Inflammatory macrophage (primary cell): ENCODE measurements around the gene SPON1.
"Not testable (repeated sequence)": the region's sequence is repeated elsewhere in the genome, so short reads cannot be mapped to it uniquely, and the experiment has no call there.

ENCODE experiments used
- DNase-seq, 2 donors: peaks; one replicate each; pipeline ENCODE4 v3.0.0-alpha.2; 2020 to 2022

SPON1 gene

GRCh38 chr11:14090631-14091030, 128.1 kb downstream of the SPON1 start:
- not testable (repeated sequence) for DNase-seq

GRCh38 chr11:14093065-14093464, 130.5 kb downstream of the SPON1 start:
- no peak for DNase-seq

GRCh38 chr11:14094481-14095037, 132.0 kb downstream of the SPON1 start:
- DNase-seq, result no peak

- no peak for DNase-seq
These were observed 133.4 kb downstream of the SPON1 start for GRCh38 chr11:14095882-14096281.

GRCh38 chr11:14096606-14097005, 134.1 kb downstream of the SPON1 start:
- DNase-seq, result no peak

GRCh38 chr11:14101388-14101787, 138.9 kb downstream of the SPON1 start:
- no peak for DNase-seq

GRCh38 chr11:14102766-14103165, 140.2 kb downstream of the SPON1 start:
- no peak for DNase-seq

GRCh38 chr11:14105446-14105845, 142.9 kb downstream of the SPON1 start:
- DNase-seq, result no peak

- no peak for DNase-seq
These were observed 144.0 kb downstream of the SPON1 start for GRCh38 chr11:14106303-14107049.

- DNase-seq, result no peak
These were observed 144.5 kb downstream of the SPON1 start for GRCh38 chr11:14107050-14107430.

GRCh38 chr11:14109742-14110141, 147.2 kb downstream of the SPON1 start:
- no peak for DNase-seq

GRCh38 chr11:14110629-14111028, 148.1 kb downstream of the SPON1 start:
- DNase-seq, result no peak

- no peak for DNase-seq
These were observed 149.0 kb downstream of the SPON1 start for GRCh38 chr11:14111496-14111895.

GRCh38 chr11:14112721-14113120, 150.2 kb downstream of the SPON1 start:
- DNase-seq, result no peak

GRCh38 chr11:14114269-14114668, 151.7 kb downstream of the SPON1 start:
- DNase-seq, result no peak

GRCh38 chr11:14114786-14115185, 152.3 kb downstream of the SPON1 start:
- DNase-seq, result no peak

- DNase-seq, result no peak
These were observed 155.1 kb downstream of the SPON1 start for GRCh38 chr11:14117632-14118031.

GRCh38 chr11:14118072-14118471, 155.5 kb downstream of the SPON1 start:
- DNase-seq, result no peak

GRCh38 chr11:14119357-14119756, 156.8 kb downstream of the SPON1 start:
- no peak for DNase-seq

GRCh38 chr11:14124350-14124749, 161.8 kb downstream of the SPON1 start:
- DNase-seq, result no peak

GRCh38 chr11:14124886-14125285, 162.4 kb downstream of the SPON1 start:
- no peak for DNase-seq

- DNase-seq, result no peak
These were observed 163.0 kb downstream of the SPON1 start for GRCh38 chr11:14125529-14125928.

- no peak for DNase-seq
These were observed 165.2 kb downstream of the SPON1 start for GRCh38 chr11:14127679-14128078.

- DNase-seq, result no peak
These were observed 169.8 kb downstream of the SPON1 start for GRCh38 chr11:14132312-14132711.

- DNase-seq, result no peak
These were observed 170.9 kb downstream of the SPON1 start for GRCh38 chr11:14133381-14133780.
